ENCODE data around the gene THPO.

The THPO gene

DNA sequence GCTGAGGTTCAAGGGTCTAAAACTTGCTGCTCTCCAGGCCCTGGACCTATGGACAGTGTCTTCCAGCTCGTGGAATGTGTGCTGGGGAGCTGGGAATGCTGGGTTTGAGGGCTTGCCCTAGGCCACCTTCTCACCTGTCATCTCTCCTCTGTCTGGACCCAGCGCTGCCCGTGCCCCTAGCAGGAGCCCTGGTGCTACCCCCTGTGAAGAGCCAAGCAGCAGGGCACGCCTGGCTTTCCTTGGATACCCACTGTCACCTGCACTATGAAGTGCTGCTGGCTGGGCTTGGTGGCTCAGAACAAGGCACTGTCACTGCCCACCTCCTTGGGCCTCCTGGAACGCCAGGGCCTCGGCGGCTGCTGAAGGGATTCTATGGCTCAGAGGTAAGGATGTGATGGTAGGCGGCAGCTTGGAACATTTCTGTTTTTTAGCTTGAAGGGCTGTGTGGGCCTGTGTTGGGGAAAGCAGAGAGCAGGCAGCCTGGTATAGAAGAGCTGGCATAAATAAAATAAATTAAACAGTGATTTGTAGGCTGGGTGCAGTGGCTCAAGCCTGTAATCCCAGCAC is 6.9 kb upstream of the THPO start:
- DNase-seq (ENCODE audit: low spot score) = no peak

- no peak for DNase-seq (ENCODE audit: low spot score)
Measured at GRCh38 chr3:184384342-184384741, 6.3 kb upstream of the THPO start.

GRCh38 chr3:184383033-184383740 is 5.2 kb upstream of the THPO start:
- DNase-seq (ENCODE audit: low spot score) = no peak

DNA sequence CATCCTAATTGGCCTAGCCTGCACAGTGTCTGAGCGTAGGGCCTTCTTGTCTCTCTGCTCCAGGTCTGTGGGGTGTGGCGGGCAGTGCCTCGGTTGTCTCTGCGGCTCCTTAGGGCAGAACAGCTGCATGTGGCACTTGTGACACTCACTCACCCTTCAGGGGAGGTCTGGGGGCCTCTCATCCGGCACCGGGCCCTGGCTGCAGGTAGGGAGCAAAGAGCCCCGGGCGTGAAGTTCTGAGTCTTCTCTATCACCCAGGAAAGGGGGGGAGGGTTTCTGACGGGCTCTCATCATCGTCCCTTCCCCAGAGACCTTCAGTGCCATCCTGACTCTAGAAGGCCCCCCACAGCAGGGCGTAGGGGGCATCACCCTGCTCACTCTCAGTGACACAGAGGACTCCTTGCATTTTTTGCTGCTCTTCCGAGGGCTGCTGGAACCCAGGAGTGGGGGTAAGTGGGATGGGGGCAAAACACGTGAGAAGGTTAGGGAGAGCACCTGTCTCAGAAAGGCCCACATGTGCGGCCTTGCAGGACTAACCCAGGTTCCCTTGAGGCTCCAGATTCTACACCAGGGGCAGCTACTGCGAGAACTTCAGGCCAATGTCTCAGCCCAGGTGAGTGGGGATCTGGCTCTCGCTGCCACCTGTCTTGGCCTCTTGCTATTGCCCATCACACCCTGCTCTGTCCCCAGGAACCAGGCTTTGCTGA is 4.5 kb upstream of the THPO start:
- DNase-seq (ENCODE audit: low spot score) = no peak

DNA sequence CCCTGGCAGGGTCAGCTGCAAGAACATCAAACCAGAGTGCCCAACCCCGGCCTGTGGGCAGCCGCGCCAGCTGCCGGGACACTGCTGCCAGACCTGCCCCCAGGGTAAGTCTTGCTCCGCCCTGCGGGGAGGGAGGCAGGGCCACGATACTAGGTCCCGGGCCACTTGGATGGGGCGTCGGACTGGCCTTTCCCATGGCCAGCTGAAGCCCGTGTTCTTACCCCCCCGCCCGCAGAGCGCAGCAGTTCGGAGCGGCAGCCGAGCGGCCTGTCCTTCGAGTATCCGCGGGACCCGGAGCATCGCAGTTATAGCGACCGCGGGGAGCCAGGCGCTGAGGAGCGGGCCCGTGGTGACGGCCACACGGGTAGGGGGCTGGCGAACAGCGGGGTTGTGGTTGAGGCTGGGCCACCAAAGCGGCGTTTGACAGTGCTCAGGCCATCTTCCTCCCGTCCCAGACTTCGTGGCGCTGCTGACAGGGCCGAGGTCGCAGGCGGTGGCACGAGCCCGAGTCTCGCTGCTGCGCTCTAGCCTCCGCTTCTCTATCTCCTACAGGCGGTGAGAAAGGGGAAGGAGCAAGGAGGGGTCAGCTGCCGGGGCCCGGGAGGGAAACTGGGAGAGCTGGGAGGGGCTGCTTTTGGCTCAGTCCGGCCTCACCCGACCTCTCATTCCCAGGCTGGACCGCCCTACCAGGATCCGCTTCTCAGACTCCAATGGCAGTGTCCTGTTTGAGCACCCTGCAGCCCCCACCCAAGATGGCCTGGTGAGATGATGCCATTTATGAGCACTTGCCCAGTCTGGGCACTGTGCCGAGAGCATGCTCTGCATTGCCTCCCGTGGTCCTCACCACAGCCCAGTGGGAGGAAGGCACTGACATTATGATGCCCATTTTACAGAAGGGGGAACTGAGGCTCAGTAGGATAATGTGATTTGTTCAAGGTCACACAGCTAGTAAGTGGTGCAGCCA is 3.5 kb upstream of the THPO start:
- peak; percentile 74 for DNase-seq (ENCODE audit: low spot score)

- no peak for DNase-seq (ENCODE audit: low spot score)
Measured at GRCh38 chr3:184380627-184381260, 2.7 kb upstream of the THPO start.

DNA sequence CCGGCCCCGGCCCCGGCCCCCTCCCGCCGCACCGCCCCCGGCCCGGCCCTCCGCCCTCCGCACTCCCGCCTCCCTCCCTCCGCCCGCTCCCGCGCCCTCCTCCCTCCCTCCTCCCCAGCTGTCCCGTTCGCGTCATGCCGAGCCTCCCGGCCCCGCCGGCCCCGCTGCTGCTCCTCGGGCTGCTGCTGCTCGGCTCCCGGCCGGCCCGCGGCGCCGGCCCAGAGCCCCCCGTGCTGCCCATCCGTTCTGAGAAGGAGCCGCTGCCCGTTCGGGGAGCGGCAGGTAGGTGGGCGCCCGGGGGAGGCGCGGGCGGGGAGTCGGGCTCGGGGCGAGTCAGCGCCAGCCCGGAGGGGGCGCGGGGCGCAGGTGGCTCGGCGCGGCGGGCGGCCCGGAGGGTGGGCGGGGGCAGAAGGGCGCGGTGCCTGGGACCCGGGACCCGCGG is 2.2 kb upstream of the THPO start:
- peak; percentile 82 for DNase-seq (ENCODE audit: low spot score)

GRCh38 chr3:184379358-184380184 is 1.6 kb upstream of the THPO start, which contains the start of gene CHRD:
Gene CHRD, plus strand, starts transcription at chr3:184380054. Its CDS starts 265 bp downstream, at chr3:184380319.
- peak; percentile 64 for DNase-seq (ENCODE audit: low spot score)

DNA sequence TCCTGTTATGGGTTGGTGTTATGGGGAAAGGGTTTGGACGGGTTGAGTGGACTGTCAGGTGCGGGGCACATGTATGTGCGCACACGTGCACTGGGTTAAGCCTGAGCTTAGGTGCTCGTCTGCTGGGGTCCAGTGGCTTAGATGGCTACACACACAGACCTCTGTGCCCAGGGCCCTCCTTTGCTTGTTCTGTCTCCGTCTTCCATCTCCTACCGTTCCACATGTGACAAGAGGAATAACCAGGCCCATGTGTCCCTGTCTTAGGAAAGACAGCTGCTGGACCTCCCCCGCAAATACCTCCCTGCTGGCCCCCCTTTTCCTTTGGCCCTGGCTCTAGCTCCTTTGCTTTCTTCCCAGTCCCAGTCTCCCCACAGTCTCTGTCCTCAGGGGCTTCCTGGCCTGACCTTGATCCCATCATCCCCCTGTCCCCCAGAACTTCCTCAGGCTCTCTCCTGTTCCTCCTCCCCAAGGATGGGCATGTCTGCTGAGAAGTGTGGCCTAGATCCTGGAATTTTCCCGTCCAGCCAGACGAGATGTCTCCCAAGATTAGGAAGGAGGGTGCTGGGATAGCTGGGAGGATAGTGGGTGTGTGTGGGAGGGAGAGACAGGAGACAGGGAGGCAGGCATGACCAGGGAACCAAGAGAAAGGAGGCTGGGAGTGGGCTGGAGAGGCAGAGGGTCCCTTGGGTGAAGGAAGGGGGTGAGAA is 797 bp upstream of the THPO start:
- no peak for DNase-seq (ENCODE audit: low spot score)

DNA sequence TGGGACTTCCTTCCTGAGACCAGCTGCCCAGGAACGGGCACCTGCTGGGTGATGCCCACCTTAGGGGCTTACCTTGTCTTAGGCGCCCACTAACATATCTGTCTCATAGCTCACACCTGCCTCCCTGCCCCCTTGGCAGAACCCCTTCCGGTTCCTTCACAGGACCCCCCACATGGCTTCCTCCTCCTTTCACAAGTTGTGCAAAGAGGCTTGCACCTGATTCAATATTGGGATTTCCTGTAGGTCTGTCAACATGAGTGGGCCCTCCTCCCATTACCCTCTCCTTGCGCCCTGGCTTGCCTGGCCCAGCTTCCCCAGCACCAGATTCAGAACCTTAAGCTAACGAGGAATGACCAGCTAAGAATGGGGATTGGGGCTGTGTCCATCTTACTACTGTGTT is 633 bp downstream of the THPO start:
- no peak for DNase-seq (ENCODE audit: low spot score)

DNA sequence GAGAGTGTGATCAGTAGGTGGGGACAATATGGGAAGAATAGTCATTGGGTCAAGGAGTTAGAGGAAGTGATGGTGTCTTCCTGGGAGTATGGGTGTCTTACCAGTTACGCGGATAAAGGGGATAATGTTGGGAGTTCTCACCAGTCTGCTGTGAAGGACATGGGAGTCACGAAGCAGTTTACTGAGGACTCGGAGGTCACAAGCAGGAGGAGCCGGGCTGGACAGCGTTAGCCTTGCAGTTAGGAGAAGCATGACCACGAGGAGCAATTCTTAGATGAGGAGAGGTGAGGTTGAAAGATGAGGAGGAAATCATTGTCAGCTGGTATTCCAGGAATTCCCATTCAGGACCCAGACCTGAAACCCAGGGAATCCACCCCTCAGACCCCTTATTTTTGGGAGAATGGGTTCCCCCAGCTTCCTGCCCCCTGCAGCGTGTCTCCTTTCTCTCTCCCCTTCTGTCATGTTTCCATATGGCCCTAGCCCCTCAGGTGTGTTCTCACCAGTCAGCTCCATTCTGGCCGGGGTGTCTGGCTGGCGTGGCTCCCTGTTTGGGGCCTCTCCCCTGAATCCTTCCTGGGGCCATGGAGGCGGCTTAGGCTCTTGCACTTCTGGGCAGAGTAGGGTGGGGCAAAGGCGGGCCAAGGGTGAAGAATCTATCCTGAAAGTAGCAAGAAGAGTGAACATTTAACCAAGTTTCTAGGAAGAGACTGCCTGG is 2.1 kb downstream of the THPO start:
- DNase-seq (ENCODE audit: low spot score) = no peak

GRCh38 chr3:184373422-184373821 is 4.6 kb downstream of the THPO start:
- no peak for DNase-seq (ENCODE audit: low spot score)

DNA sequence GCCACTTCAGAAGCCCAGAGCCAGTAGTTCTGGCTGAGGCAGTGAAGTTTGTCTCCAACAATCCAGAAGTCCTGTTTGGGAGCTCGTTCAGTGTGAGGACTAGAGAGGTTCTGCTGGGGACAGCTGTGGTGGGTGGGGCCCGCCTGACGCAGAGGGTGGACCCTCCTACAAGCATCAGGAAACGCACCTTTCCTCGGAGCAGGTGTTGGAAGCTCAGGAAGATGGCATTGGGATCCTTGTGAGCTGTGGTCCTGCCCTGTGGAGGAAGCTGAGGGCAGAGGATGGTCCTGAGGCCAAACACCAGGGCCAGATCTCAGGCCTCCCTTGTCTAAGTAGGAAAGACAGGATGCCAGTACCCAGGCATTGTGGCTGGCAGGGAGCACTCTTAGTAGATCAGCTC is 5.1 kb downstream of the THPO start:
- no peak for DNase-seq (ENCODE audit: low spot score)

- no peak for DNase-seq (ENCODE audit: low spot score)
Measured at GRCh38 chr3:184372296-184372821, 5.6 kb downstream of the THPO start.

DNA sequence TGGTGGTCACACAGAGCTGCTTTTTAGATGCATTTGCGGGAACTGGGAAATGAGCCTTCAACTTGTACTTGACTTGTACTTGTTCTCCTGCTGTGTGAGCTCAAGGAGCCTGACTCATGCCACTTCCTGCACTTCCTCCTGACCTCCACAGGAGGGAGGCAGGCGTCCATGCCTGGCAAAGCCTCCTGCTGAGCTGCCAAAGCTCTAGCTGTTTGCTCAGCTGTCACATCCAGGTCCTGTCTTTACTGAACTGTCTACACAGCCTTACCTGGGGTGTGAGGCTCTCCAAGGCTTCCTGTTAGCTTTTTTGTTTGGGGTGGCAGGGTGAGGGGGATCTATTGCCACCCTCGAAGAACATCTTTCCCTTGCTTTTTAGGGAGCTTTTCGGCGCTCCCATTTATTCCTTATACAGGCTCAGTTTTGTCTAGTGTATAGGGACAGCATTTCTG is 6.4 kb downstream of the THPO start:
- DNase-seq (ENCODE audit: low spot score) = peak; percentile 78

- DNase-seq (ENCODE audit: low spot score) = no peak
Measured at GRCh38 chr3:184368586-184369183, 9.3 kb downstream of the THPO start.

DNA sequence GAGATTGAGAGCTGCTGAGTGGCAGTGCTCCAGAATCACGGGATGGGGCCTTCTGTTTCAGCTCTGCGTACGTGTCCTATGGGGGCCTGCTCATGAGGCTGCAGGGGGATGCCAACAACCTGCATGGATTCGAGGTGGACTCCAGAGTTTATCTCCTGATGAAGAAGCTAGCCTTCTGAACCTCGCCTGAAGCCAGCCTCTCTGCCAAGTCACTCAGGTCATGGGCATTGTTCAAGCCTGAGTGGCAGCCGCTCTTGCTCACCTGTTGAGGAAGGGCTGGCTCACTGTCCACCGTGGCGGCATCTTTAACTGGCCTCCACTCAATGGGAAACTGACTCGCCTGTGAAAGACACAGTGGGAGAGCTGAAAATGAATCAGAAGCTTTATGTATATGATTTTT is 9.9 kb downstream of the THPO start:
- no peak for DNase-seq (ENCODE audit: low spot score)

GRCh38 chr3:184366619-184367289 is 11.3 kb downstream of the THPO start:
- no peak for DNase-seq (ENCODE audit: low spot score)

Data from ecto neural progenitor cell (in vitro differentiated cells).